Upper lobe of left lung (tissue), 6 donors: ENCODE data around the gene FLOT2. TPM values are rescaled to one million over a fixed set of nuclear protein-coding genes. Genes with fewer than 3 reads are reported as not detected.
"Not testable (repeated sequence)": the region's sequence is repeated elsewhere in the genome, so short reads cannot be mapped to it uniquely, and the experiment has no call there.

Experiments
- ATAC-seq, 2 donors: fragments of 200-7000 bp; cut with Tn5 transposase; one replicate each; pipeline ENCODE4 v1.9.1; 2022; ENCODE audit warnings: mild to moderate bottlenecking in 2 of 2, moderate library complexity in 2 of 2; ENCODE audit not compliant: low FRiP score in 2 of 2
- DNase-seq, 2 donors: peaks; one replicate each; pipeline ENCODE4 v3.0.0-alpha.2; 2019 to 2020
- H3K27ac ChIP-seq, 4 donors: fragments of 200-600 bp; sonication (generic); one replicate each; pipeline ENCODE4 v1.5.1; 2016 to 2019
- H3K27me3 ChIP-seq, 4 donors: fragments of 200-600 bp; sonication (generic); one replicate each; pipeline ENCODE4 v1.5.1; 2017 to 2019
- H3K36me3 ChIP-seq, 4 donors: fragments of 200-600 bp; sonication (generic); one replicate each; pipeline ENCODE4 v1.5.1; 2016 to 2019
- H3K4me1 ChIP-seq, 4 donors: fragments of 200-600 bp; sonication (generic); one replicate each; pipeline ENCODE4 v1.5.1; 2018 to 2019
- H3K4me3 ChIP-seq, 4 donors: fragments of 200-600 bp; sonication (generic); one replicate each; pipeline ENCODE4 v1.5.1; 2017 to 2019; ENCODE audit warnings: mild to moderate bottlenecking in 2 of 4, moderate library complexity in 1 of 4
- H3K9me3 ChIP-seq, 4 donors: fragments of 200-600 bp; sonication (generic); one replicate each; pipeline ENCODE4 v1.5.1; 2018 to 2019
- EP300 ChIP-seq, 4 donors: sonication (generic); formaldehyde crosslinking; IDR thresholded peaks; one replicate each; pipeline ENCODE4 v1.5.1; 2017; ENCODE audit warnings: antibody characterized with exemption in 4 of 4, control low read depth in 2 of 4
- POLR2A ChIP-seq, 4 donors: fragments of 450-650 bp; IDR thresholded peaks; one replicate each; pipeline ENCODE4 v1.5.1; 2016 to 2017; ENCODE audit warnings: antibody characterized with exemption in 4 of 4, mild to moderate bottlenecking in 2 of 4
- POLR2AphosphoS5 ChIP-seq, 2 donors: sonication (generic); formaldehyde crosslinking; IDR thresholded peaks; one replicate each; pipeline ENCODE4 v1.5.1; 2017; ENCODE audit warnings: antibody characterized with exemption in 2 of 2
- WGBS, 2 donors: methylation state at CpG; one replicate each; pipeline ENCODE4 v1.1.5; 2017 to 2018; 5-methylcytosine and 5-hydroxymethylcytosine counted together
- total RNA-seq, 6 donors: library from RNA; depleted of rRNA in 4 of 6; stranded (reverse); fragments of >200 nt in 4 of 6; gene quantifications; one replicate each; pipeline versions ENCODE4 v1.1.0 to v1.2.1, GENCODE V29; 2016 to 2021
- TF ChIP-seq, protein P1 (sequence below), 6 experiments: fragments of 450-650 bp in 4 of 6; fragments of 200-600 bp in 2 of 6; sonication (generic) in 2 of 6; IDR thresholded peaks; one replicate each; pipeline ENCODE4 v1.5.1; 2016 to 2019; ENCODE audit warnings: antibody characterized with exemption in 6 of 6
- donor health status: DM: no; HTN: no; CAD: no; lungs with moderate emphysema.
- donor health status: DM: no; HTN: yes; CAD: no; lungs with severe emphysema.

Gene FLOT2
- total RNA-seq, 6 donors from 2014 or later = 75.4 to 211 (median 85.8) TPM

DNA sequence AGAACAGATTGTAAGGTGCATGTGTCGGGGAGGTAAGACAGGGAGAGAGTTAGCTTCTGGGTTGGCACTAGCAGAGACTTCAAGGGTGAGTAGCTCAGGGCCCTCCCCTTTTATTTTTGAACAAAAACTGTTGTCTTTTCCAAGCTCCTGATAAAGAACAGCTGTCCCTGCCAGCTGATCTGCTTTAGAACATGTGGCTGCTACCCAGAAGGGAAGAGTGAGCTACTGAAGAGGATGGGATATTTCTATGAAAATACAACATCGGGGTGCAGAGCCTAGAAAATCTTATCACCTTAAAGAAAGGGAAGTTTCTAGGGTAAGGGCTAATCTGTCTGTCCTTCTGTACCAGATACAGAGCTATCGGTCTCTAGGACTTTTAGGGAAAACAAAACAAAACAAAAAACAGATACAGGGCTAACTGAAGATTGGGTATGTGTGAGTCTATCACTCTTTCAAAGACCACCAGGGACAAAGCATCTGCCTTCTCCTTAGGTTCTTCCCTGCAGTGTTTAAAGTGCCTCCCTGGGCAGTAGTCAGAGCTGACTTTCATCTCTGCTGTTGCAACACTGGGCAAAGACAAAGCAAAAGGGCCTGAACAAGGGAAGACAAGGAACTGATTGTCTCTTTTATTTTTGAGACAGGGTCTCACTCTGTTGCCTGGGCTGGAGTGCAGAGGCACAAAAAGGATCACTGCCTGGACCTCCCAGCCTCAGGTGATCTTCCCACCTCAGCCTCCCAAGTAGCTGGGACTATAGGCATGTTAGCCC, 10.4 kb upstream of the FLOT2 start:
- peaks cover 22 to 76% (median 70%) of the 10 kb centered on the region in 4 donors for H3K36me3 ChIP-seq
- no peak overlapping the region for H3K4me3 ChIP-seq
- no peaks in the 10 kb centered on the region for H3K9me3 ChIP-seq
- 79 to 90% methylated on average over 3 of the region's 3 CpGs for WGBS, 2 donors
- no peak for DNase-seq
- H3K27me3 ChIP-seq = no peaks in the 10 kb centered on the region
- ATAC-seq = no peak
- H3K27ac ChIP-seq = peak overlapping the region; percentile 38 to 74 (median 64)
- no peak for TF ChIP-seq POLR2AphosphoS5 (IDR thresholded peaks at IDR 0.05)
- H3K4me1 ChIP-seq = peaks cover 26 to 45% (median 36%) of the 10 kb centered on the region in 4 donors

DNA sequence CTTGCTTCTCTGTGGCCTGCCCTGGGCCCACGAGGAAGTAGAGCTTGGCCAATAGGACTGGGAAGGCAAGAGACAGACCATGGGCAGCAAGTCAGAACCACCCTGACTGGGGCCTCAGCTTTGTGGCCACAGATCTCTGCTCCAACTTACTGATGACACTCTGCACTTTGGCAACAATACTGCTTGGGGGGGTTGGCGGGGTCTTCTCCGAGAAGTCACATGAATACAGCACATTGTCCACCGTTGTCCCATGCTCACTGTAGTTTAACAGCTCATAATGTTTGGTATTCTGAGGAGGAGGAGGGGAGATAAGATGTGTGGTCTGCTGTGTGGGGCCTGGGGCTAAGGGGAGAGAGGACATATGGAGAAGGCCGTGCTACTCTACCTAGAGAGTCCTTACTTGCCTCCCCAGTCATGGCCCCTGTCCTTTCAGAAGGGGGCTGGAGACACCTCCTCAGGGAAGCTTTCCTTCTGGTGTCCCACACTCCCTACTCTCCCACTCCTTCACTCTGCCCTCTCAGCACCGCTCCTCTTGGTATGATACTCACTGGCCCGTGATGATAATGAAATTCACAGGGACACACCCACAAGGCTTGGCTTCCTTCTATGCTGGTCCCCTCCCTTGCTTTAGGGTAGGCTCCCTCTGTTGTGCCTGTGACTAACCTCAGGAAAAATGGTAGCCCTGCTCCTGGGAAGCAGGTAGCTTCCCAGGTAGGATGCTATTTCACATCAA, 9.3 kb upstream of the FLOT2 start:
- Histone ChIP-seq H3K4me1 (peaks cover 23 to 42% (median 29%) of the 10 kb centered on the region in 4 donors), H3K27ac (peak overlapping the region in 1 of 4 donors; percentile 19), H3K9me3 (no peaks in the 10 kb centered on the region), H3K4me3 (no peak overlapping the region), H3K27me3 (no peaks in the 10 kb centered on the region), H3K36me3 (peaks cover 22 to 66% (median 60%) of the 10 kb centered on the region in 4 donors)
- WGBS, 2 donors = 74 to 84% methylated on average over 6 to 7 of the region's 7 CpGs
- TF ChIP-seq POLR2AphosphoS5 (IDR thresholded peaks at IDR 0.05) = no peak
- TF ChIP-seq POLR2A (IDR thresholded peaks at IDR 0.05) = no peak
- TF ChIP-seq, protein P1, sequence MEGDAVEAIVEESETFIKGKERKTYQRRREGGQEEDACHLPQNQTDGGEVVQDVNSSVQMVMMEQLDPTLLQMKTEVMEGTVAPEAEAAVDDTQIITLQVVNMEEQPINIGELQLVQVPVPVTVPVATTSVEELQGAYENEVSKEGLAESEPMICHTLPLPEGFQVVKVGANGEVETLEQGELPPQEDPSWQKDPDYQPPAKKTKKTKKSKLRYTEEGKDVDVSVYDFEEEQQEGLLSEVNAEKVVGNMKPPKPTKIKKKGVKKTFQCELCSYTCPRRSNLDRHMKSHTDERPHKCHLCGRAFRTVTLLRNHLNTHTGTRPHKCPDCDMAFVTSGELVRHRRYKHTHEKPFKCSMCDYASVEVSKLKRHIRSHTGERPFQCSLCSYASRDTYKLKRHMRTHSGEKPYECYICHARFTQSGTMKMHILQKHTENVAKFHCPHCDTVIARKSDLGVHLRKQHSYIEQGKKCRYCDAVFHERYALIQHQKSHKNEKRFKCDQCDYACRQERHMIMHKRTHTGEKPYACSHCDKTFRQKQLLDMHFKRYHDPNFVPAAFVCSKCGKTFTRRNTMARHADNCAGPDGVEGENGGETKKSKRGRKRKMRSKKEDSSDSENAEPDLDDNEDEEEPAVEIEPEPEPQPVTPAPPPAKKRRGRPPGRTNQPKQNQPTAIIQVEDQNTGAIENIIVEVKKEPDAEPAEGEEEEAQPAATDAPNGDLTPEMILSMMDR (IDR thresholded peaks at IDR 0.05) = no peak
- no peak for TF ChIP-seq EP300 (IDR thresholded peaks at IDR 0.05)
- DNase-seq (no peak), ATAC-seq (no peak)

DNA sequence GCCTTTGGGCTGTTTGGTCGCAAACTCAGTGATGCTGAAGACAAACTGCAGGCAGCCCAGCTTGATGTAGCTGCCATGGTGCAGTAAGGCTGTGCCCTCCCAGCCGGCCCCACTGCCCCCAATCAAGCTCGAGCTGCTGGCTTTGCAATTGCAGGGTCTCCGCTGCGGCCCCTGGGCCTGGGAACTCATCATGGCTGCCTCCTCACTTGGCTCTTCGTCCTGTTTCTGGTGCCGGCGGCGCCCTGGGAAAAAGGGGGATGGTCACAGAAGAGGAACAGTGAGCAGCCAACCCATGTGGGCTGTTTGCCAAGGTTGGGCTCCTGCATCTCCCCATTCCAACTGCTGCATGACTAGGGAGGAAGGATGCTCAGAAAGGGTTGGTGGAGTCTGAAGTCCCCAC, 8.7 kb upstream of the FLOT2 start:
- Histone ChIP-seq H3K27ac (no peak overlapping the region), H3K4me3 (no peak overlapping the region), H3K27me3 (no peaks in the 10 kb centered on the region), H3K4me1 (peaks cover 21 to 42% (median 29%) of the 10 kb centered on the region in 4 donors), H3K36me3 (peaks cover 21 to 60% (median 55%) of the 10 kb centered on the region in 4 donors), H3K9me3 (no peaks in the 10 kb centered on the region)
- ATAC-seq (no peak), DNase-seq (no peak)
- TF ChIP-seq POLR2A (IDR thresholded peaks at IDR 0.05) = no peak
- no peak for TF ChIP-seq POLR2AphosphoS5 (IDR thresholded peaks at IDR 0.05)
- TF ChIP-seq, protein P1 (IDR thresholded peaks at IDR 0.05) = no peak
- TF ChIP-seq EP300 (IDR thresholded peaks at IDR 0.05) = no peak
- WGBS, 2 donors = 76% methylated on average over 9 of the region's 9 CpGs; no CpG with 5 or more reads in 1 of the 2 donors

DNA sequence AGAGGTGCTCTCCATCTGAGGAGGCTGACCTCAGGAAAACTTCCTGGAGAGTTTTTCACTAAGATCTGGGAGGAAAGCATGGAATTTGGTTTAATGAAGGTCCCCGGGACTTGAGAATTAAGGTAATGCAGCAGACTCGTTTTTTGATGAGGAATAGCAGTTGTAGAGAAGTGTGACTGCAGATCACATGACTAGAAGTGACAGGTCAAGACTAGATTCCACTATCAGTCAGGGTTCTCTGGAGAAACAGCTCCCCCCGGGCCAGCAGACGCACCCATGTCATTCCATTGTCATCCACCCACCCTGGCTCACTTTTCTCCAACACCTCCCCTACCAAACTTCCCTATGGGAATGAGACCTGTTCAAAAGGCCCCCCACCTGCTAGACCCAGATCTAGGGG, 7.3 kb upstream of the FLOT2 start:
- no peak overlapping the region for H3K27ac ChIP-seq
- no peaks in the 10 kb centered on the region for H3K27me3 ChIP-seq
- peaks cover 6 to 45% (median 40%) of the 10 kb centered on the region in 4 donors for H3K36me3 ChIP-seq
- TF ChIP-seq, protein P1 (IDR thresholded peaks at IDR 0.05) = no peak
- TF ChIP-seq EP300 (IDR thresholded peaks at IDR 0.05) = no peak
- no peak for TF ChIP-seq POLR2AphosphoS5 (IDR thresholded peaks at IDR 0.05)
- no peak for TF ChIP-seq POLR2A (IDR thresholded peaks at IDR 0.05)
- ATAC-seq (no peak), DNase-seq (no peak)
- no peak overlapping the region for H3K4me3 ChIP-seq
- 60 to 62% methylated on average over 4 of the region's 4 CpGs for WGBS, 2 donors
- H3K4me1 ChIP-seq = peaks cover 20 to 45% (median 30%) of the 10 kb centered on the region in 4 donors
- H3K9me3 ChIP-seq = no peaks in the 10 kb centered on the region

DNA sequence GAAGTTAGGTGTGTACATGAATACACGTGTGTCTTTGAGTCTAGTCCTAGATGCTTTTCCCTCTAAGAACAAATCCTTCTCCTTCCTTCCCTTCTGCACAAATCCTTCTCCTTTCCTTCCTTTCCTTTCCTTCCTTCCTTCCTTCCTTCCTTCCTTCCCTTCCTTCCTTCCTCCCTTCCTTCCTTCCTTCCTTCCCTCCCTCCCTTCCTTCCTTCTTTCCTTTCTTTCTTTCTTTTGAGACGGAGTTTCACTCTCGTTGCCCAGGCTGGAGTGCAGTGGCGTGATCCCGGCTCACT, 6.0 kb upstream of the FLOT2 start:
- Histone ChIP-seq H3K27ac (peak overlapping the region; percentile 1 to 93 (median 69)), H3K36me3 (peaks cover 0 to 32% (median 27%) of the 10 kb centered on the region in 4 donors), H3K4me1 (peaks cover 18 to 41% (median 29%) of the 10 kb centered on the region in 4 donors)
- H3K9me3 ChIP-seq, H3K27me3 ChIP-seq, DNase-seq, ATAC-seq, H3K4me3 ChIP-seq: not testable (repeated sequence)
- 49 to 58% methylated on average over 5 of the region's 5 CpGs for WGBS, 2 donors
